Ovary (tissue), 9 donors: ENCODE measurements around the gene DIABLO. TPM values are rescaled to one million over a fixed set of nuclear protein-coding genes. Genes with fewer than 3 reads are reported as not detected.

Experiments
- DNase-seq, 5 donors: peaks; one replicate each; pipeline ENCODE4 v3.0.0-alpha.2; 2019 to 2020
- H3K27ac ChIP-seq, 2 donors: fragments of 200-600 bp; one replicate each; pipeline versions ENCODE4 v1.5.1 to v1.8.0; 2019 to 2022
- H3K27me3 ChIP-seq: fragments of 200-600 bp; one replicate; pipeline ENCODE4 v1.8.0; 2022
- H3K36me3 ChIP-seq: fragments of 200-600 bp; sonication (generic); one replicate; pipeline ENCODE4 v1.5.1; 2019
- H3K4me1 ChIP-seq: one replicate; pipeline ENCODE4 v1.8.1; 2013; ENCODE audit warnings: mild to moderate bottlenecking, moderate library complexity; ENCODE audit not compliant: insufficient read depth
- H3K4me3 ChIP-seq: fragments of 200-600 bp; sonication (generic); one replicate; pipeline ENCODE4 v1.5.1; 2017
- H3K9me3 ChIP-seq, 2 donors: fragments of 200-600 bp in 1 of 2; sonication (generic) in 1 of 2; one replicate each; pipeline versions ENCODE4 v1.5.1 to v1.8.1; 2013 to 2019; ENCODE audit warnings: mild to moderate bottlenecking in 1 of 2, moderate library complexity in 1 of 2
- EP300 ChIP-seq: sonication (generic); formaldehyde crosslinking; IDR thresholded peaks from one replicate; pipeline ENCODE4 v1.6.1; 2017; ENCODE audit warnings: antibody characterized with exemption
- POLR2A ChIP-seq: fragments of 450-650 bp; IDR thresholded peaks from one replicate; pipeline ENCODE4 v1.6.1; 2017; ENCODE audit warnings: antibody characterized with exemption, mild to moderate bottlenecking, moderate library complexity
- WGBS, 3 donors: extraction: QIAGEN DNeasy Blood & Tissue Kit in 1 of 3; methylation state at CpG; one replicate each; pipeline versions ENCODE4 v1.1.5 to v1.1.7; 2013 to 2017; 5-methylcytosine and 5-hydroxymethylcytosine counted together
- intact Hi-C, 4 donors: fragments of 100-400 bp; cut with DNase I; formaldehyde crosslinking; loops; one replicate each; pipeline versions ENCODE4 v1.11.0 to v1.15.1; 2022 to 2023
- polyA plus RNA-seq, 2 donors: library from polyadenylated mRNA; stranded (reverse); fragments of 200-250 nt in 1 of 2; fragments of 350-450 nt in 1 of 2; fragmentation: Illumina TruSeq in 1 of 2; extraction: RNeasy Lipid Tissue Mini Kit (QIAGEN cat#74804) in 1 of 2; gene quantifications; one replicate each; pipeline ENCODE4 v1.2.3, GENCODE V29; 2013 to 2014
- total RNA-seq, 7 donors: library from RNA; depleted of rRNA in 2 of 7; stranded (reverse); fragments of >200 nt in 2 of 7; fragmentation: NEBNext Ultra II Directional in 3 of 7; extraction: Animal tissue kit (Norgen Biotek cat#: 25700) in 3 of 7; gene quantifications; one replicate each; pipeline versions ENCODE4 v1.1.0 to v1.2.4, GENCODE V29; 2016 to 2023
- TF ChIP-seq, protein P1 (sequence below), 3 donors: fragments of 450-650 bp in 2 of 3; fragments of 200-600 bp in 1 of 3; IDR thresholded peaks; one replicate each; pipeline versions ENCODE4 v1.5.1 to v1.8.0; 2016 to 2022; ENCODE audit warnings: antibody characterized with exemption in 3 of 3, mild to moderate bottlenecking in 1 of 3
- donor health status: DM: no; HTN: no; CAD: no; lungs with moderate emphysema.
- donor health status: DM: no; HTN: no; CAD: no.
- donor health status: Bipolar disorder and iron deficiency.
- donor health status: DM: yes; HTN: yes; CAD: no.
- donor health status: DM: no; HTN: no; CAD: no.
- donor health status: DM: yes; HTN: yes; CAD: no.

Gene DIABLO
- total and polyA plus RNA-seq, 9 donors: 35.9 to 92.1 (median 41.1) TPM

DNA sequence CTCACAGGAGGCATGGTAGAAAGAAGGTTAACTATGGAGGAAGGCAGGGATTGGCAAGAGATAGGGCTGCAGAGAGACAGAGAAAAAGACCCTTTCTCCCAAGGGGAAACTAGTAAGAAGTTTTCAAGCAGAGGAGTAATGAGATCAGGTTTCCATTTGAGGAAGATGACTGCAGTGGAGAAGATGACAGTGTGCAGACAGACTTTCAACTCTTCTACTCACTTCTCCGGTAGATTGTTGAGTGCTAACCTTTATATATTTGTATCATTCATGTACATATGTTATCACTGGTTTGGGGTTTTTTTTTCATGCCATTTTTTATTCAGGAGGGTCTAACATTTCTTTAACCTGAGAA, 28.3 kb downstream of the DIABLO start:
- 44 to 56% (median 55%) methylated on average over 1 of the region's 1 CpG for WGBS, 3 donors
- no peaks in the 10 kb centered on the region for H3K4me1 ChIP-seq
- intact Hi-C loops: no loop called here
- H3K9me3 ChIP-seq: no peaks in the 10 kb centered on the region
- H3K4me3 ChIP-seq: no peak overlapping the region
- H3K27me3 ChIP-seq: peaks cover 6% of the 10 kb centered on the region
- no peak overlapping the region for H3K27ac ChIP-seq
- no peaks in the 10 kb centered on the region for H3K36me3 ChIP-seq
- no peak for DNase-seq
- TF ChIP-seq EP300 (no peak), POLR2A (no peak)
- TF ChIP-seq, protein P1, sequence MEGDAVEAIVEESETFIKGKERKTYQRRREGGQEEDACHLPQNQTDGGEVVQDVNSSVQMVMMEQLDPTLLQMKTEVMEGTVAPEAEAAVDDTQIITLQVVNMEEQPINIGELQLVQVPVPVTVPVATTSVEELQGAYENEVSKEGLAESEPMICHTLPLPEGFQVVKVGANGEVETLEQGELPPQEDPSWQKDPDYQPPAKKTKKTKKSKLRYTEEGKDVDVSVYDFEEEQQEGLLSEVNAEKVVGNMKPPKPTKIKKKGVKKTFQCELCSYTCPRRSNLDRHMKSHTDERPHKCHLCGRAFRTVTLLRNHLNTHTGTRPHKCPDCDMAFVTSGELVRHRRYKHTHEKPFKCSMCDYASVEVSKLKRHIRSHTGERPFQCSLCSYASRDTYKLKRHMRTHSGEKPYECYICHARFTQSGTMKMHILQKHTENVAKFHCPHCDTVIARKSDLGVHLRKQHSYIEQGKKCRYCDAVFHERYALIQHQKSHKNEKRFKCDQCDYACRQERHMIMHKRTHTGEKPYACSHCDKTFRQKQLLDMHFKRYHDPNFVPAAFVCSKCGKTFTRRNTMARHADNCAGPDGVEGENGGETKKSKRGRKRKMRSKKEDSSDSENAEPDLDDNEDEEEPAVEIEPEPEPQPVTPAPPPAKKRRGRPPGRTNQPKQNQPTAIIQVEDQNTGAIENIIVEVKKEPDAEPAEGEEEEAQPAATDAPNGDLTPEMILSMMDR (IDR thresholded peaks at IDR 0.05): no peak

DNA sequence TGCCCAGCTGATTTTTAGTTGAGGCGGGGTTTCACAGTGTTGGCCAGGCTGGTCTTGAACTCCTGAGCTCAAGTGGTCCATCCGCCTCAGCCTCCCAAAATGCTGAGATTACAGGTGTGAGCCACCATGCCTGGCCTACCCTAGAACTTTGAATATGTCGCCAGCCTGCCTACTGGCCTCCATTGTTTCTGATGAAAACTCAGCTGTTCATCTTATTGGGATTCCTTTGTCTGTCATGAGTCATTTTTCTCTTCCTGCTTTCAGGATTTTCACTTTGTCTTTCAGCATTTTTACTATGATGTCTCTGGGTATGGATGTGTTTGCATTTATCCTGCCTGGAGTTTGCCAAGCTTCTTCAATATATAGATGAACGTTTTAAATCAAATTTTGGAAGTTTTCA, 30.4 kb downstream of the DIABLO start:
- WGBS, 3 donors: 91 to 96% (median 91%) methylated on average over 4 of the region's 4 CpGs
- H3K27ac ChIP-seq: no peak overlapping the region
- no peaks in the 10 kb centered on the region for H3K9me3 ChIP-seq
- no peak for DNase-seq
- intact Hi-C loops: no loop called here
- H3K4me3 ChIP-seq: no peak overlapping the region
- TF ChIP-seq EP300 (no peak), POLR2A (no peak)
- TF ChIP-seq, protein P1 (IDR thresholded peaks at IDR 0.05): no peak
- no peaks in the 10 kb centered on the region for H3K27me3 ChIP-seq
- H3K36me3 ChIP-seq: no peaks in the 10 kb centered on the region
- no peaks in the 10 kb centered on the region for H3K4me1 ChIP-seq

DNA sequence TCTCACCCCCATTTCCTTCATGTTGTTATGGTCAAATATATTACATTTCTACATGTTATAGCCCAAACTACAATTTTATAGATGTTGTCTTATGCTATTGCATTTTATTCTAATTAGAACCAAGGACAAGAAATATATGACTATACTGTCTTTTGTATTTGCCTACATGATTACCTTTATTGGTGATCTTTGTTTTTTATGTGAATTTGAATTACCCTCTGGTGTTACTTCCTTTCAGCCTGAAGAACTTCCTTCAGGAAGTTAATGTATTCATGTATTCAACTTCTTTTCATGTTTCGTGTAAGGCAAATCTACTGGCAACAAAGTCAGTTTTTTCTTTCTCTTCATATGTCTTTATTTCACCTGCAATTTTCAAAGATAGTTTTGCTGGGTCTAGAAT, 31.0 kb downstream of the DIABLO start:
- H3K9me3 ChIP-seq: no peaks in the 10 kb centered on the region
- no peak overlapping the region for H3K4me3 ChIP-seq
- DNase-seq: no peak
- 87 to 93% (median 88%) methylated on average over 1 of the region's 1 CpG for WGBS, 3 donors
- H3K27ac ChIP-seq: no peak overlapping the region
- TF ChIP-seq, protein P1 (IDR thresholded peaks at IDR 0.05): no peak
- TF ChIP-seq EP300: no peak
- TF ChIP-seq POLR2A: no peak
- H3K36me3 ChIP-seq: no peaks in the 10 kb centered on the region
- intact Hi-C loops: no loop called here
- no peaks in the 10 kb centered on the region for H3K27me3 ChIP-seq
- no peaks in the 10 kb centered on the region for H3K4me1 ChIP-seq

DNA sequence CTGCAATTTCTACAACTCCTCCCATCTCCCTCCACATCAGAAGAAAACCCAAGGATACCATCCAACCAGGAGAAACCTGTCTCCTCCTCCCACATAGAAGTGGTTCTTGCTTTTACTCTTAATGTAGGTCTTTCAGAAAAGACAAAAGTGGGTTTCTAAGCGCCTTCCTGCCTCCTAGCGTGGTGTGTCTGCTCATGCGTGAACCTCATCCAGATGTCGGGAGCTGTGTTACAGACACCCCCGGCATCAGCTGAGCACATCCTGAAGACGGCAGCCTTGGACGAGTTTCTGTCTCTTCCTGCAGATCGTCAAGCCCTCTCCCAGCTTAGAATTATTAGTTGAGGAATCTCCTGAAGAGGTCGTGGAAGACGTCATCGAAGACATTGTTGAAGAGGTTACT, 33.4 kb downstream of the DIABLO start:
- intact Hi-C loops: no loop called here
- Histone ChIP-seq H3K27ac (no peak overlapping the region), H3K9me3 (no peaks in the 10 kb centered on the region), H3K4me1 (no peaks in the 10 kb centered on the region), H3K27me3 (no peaks in the 10 kb centered on the region), H3K4me3 (no peak overlapping the region), H3K36me3 (no peaks in the 10 kb centered on the region)
- WGBS, 3 donors: 57 to 80% (median 69%) methylated on average over 11 of the region's 11 CpGs
- no peak for DNase-seq
- TF ChIP-seq, protein P1 (IDR thresholded peaks at IDR 0.05): no peak
- TF ChIP-seq EP300 (no peak), POLR2A (no peak)
